Measurements from ENCODE around the gene FAT1. TPM values are rescaled to one million over a fixed set of nuclear protein-coding genes. Genes with fewer than 3 reads are reported as not detected.
A peak's percentile ranks its signal among the peaks of the same experiment; 100 is the strongest.

Gene FAT1
- total and polyA plus RNA-seq, 2 experiments from 2014 or later = 15.8 to 98.1 TPM

DNA sequence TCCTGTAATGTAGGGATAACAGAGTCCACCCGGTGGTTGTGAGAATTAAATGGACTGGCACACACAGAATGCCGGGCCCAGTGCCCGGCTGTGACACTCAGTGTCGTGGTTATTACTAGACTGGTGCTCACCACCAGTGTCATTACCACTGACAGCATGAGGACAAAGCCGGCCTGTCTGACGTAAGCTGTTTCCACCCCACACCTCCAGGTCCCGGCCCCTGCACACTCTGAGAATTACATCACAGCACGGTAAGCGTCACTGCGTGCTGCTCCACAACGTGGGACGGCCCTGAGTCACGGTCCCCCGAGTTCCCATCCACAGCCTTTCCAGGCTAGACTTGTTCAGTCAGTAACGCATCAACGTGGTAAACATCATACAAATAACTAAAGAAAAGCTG, 22.9 kb downstream of the FAT1 start:
- Histone ChIP-seq H3K4me1 (ENCODE audit: low read depth) (peaks cover 31% of the 10 kb centered on the region), H3K36me3 (no peaks in the 10 kb centered on the region), H3K27ac (peak overlapping the region; percentile 87), H3K4me3 (no peak overlapping the region), H3K9me3 (ENCODE audit: low read depth) (no peaks in the 10 kb centered on the region), H3K27me3 (no peaks in the 10 kb centered on the region)
- TF ChIP-seq, protein P1, sequence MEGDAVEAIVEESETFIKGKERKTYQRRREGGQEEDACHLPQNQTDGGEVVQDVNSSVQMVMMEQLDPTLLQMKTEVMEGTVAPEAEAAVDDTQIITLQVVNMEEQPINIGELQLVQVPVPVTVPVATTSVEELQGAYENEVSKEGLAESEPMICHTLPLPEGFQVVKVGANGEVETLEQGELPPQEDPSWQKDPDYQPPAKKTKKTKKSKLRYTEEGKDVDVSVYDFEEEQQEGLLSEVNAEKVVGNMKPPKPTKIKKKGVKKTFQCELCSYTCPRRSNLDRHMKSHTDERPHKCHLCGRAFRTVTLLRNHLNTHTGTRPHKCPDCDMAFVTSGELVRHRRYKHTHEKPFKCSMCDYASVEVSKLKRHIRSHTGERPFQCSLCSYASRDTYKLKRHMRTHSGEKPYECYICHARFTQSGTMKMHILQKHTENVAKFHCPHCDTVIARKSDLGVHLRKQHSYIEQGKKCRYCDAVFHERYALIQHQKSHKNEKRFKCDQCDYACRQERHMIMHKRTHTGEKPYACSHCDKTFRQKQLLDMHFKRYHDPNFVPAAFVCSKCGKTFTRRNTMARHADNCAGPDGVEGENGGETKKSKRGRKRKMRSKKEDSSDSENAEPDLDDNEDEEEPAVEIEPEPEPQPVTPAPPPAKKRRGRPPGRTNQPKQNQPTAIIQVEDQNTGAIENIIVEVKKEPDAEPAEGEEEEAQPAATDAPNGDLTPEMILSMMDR (IDR thresholded peaks at IDR 0.05; ENCODE audit: low read depth, low read length) = no peak
- peak in 1 of 2 donors; percentile 86 for DNase-seq (ENCODE audit: low read depth in 1 of 2, low spot score in 1 of 2)

DNA sequence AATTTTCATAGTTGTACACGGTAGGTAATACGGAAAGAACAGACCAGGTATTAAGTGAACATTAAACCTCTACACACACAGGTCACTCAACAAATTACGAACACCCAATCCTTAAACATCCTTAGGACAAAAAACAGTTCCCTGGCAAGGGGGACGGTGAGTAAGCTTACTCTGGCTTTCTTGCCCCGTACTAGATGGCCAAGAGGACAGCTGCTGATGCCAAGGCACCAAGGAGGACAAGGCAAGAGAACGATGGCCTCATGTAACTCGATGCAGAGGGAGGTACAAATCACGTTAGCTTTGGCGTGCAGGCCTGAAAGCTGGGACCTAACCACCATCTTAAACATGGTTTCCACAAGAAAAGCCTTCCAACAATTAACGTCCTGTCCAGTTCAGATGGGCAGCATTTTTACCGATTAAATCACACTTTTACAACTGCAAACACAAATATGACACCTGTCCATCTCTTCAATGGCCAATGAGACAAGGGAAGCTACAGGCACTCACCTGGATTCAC, 23.7 kb downstream of the FAT1 start:
- Histone ChIP-seq H3K4me3 (no peak overlapping the region), H3K4me1 (ENCODE audit: low read depth) (peaks cover 31% of the 10 kb centered on the region), H3K36me3 (no peaks in the 10 kb centered on the region), H3K27me3 (no peaks in the 10 kb centered on the region), H3K9me3 (ENCODE audit: low read depth) (no peaks in the 10 kb centered on the region), H3K27ac (peak overlapping the region; percentile 87)
- DNase-seq (ENCODE audit: low read depth in 1 of 2, low spot score in 1 of 2) = no peak
- TF ChIP-seq, protein P1 (IDR thresholded peaks at IDR 0.05; ENCODE audit: low read depth, low read length) = no peak

DNA sequence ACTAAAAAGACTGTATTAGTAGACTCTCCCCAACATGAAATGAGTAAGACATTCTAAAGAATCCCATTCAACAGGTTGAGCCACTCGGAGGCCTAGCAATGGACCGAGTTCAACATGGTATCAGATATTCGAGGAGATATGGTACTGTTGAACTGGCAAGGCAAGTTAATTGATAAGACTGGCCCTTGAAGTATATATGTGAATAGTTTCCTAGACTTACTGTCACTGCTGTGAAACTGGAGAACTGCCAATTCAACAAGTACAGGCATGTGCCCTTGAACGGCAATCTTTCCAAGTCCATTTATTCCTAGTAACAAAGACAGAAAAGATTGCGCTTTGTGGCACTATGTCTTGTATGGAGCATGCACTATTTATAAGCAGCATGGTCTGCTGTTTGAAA, 24.4 kb downstream of the FAT1 start:
- Histone ChIP-seq H3K27ac (peak overlapping the region; percentile 87), H3K27me3 (no peaks in the 10 kb centered on the region), H3K9me3 (ENCODE audit: low read depth) (no peaks in the 10 kb centered on the region), H3K4me3 (no peak overlapping the region), H3K36me3 (no peaks in the 10 kb centered on the region), H3K4me1 (ENCODE audit: low read depth) (peaks cover 28% of the 10 kb centered on the region)
- peak; percentile 24 to 80 for DNase-seq (ENCODE audit: low read depth in 1 of 2, low spot score in 1 of 2)
- TF ChIP-seq, protein P1 (IDR thresholded peaks at IDR 0.05; ENCODE audit: low read depth, low read length) = no peak

- TF ChIP-seq, protein P1 (IDR thresholded peaks at IDR 0.05; ENCODE audit: low read depth, low read length) = no peak
- Histone ChIP-seq H3K9me3 (ENCODE audit: low read depth) (no peaks in the 10 kb centered on the region), H3K4me3 (no peak overlapping the region), H3K36me3 (no peaks in the 10 kb centered on the region), H3K27me3 (no peaks in the 10 kb centered on the region), H3K27ac (peak overlapping the region; percentile 87), H3K4me1 (ENCODE audit: low read depth) (peaks cover 24% of the 10 kb centered on the region)
- no peak for DNase-seq (ENCODE audit: low read depth in 1 of 2, low spot score in 1 of 2)
Observed at GRCh38 chr4:186698525-186698924, 25.1 kb downstream of the FAT1 start.

DNA sequence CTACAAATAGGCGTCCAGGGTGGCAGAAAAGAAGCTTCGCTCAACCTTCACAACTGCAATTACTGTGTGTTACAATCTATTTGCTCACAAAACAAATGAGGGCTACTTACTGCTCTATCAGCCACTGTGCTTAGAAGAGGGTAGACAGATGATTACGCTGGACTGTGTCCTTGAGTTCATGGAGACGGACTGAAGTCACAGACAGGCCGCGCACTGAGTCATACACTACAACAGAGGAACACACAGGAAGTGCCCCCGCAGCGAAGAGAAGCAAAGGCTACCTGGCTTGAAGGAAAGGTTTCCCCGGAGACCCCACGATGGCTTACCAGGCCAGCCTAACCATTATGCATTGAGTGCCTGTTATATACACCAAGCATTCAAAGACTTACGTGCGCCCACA, 25.6 kb downstream of the FAT1 start:
- no peak for DNase-seq (ENCODE audit: low read depth in 1 of 2, low spot score in 1 of 2)
- H3K4me3 ChIP-seq = no peak overlapping the region
- no peaks in the 10 kb centered on the region for H3K27me3 ChIP-seq
- no peaks in the 10 kb centered on the region for H3K36me3 ChIP-seq
- peaks cover 22% of the 10 kb centered on the region for H3K4me1 ChIP-seq (ENCODE audit: low read depth)
- TF ChIP-seq, protein P1 (IDR thresholded peaks at IDR 0.05; ENCODE audit: low read depth, low read length) = no peak
- H3K27ac ChIP-seq = no peak overlapping the region
- no peaks in the 10 kb centered on the region for H3K9me3 ChIP-seq (ENCODE audit: low read depth)

All from cardiac muscle cell (in vitro differentiated cells and primary cell).